HG02943 (cell line): Measurements from ENCODE around the gene ITGAE.
A peak's percentile ranks its signal among the peaks of the same experiment; 100 is the strongest.
"Not testable (repeated sequence)": the region's sequence is repeated elsewhere in the genome, so short reads cannot be mapped to it uniquely, and the experiment has no call there.

Source experiments
- ATAC-seq: cut with Tn5 transposase; IDR thresholded peaks from one replicate; pipeline ENCODE4 v1.9.1; 2021; ENCODE audit warnings: mild to moderate bottlenecking, low read depth, moderate library complexity; ENCODE audit not compliant: unreplicated experiment

The ITGAE gene

GRCh38 chr17:3796822-3797170 lies 4.2 kb downstream of the ITGAE start:
- ATAC-seq, result peak; percentile 23

GRCh38 chr17:3796110-3796821 lies 4.7 kb downstream of the ITGAE start:
- peak; percentile 57 for ATAC-seq

DNA sequence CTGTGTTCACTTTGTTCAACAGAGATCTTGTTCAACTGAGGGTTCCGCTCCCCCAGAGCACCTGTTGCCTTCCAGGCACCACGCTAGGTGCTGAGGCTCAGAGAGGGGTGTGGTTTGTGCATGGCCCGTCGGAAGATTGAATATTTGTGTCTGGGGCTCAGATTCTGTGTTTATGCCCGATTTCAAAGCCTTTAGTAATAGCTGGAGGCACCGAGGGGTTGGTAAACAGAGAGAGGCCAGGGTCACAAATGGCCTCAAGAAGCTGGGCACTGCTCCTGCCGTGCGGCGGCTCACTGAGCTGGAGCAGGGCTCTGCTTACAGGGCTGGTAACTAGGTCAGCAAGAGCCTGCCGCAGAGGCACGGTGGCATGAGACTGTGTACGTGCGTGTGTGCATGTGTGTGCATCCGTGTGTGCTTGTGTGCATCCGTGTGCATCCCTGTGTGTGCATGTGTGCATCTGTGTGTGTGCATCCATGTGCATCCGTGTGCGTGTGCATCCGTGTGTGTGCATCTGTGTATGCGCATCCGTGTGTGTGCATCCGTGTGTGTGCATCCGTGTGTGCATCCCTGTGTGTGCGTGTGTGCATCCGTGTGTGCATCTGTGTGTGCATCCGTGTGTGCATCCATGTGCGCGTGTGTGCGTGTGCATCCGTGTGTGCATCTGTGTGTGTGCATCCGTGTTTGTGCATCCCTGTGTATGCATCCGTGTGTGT lies 5.4 kb downstream of the ITGAE start:
- no peak for ATAC-seq

GRCh38 chr17:3794557-3795389 lies 6.2 kb downstream of the ITGAE start:
- ATAC-seq, result no peak

DNA sequence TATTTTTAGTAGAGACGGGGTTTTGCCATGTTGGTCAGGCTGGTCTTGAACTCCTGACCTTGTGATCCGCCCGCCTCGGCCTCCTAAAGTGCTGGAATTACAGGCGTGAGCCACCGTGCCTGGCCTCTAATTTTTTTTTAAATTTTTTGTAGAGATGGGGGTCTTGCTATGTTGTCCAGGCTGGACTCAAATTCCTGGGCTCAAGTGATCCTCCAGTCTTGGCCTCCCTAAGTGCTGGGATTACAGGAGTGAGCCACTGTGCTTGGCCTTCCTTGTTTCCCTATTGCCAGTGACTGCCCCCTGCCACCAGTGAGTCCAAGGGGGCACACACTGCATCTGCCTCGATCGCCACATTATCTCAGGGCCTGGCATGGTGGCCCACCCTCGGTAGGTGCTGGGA lies 6.8 kb downstream of the ITGAE start:
- not testable (repeated sequence) for ATAC-seq

DNA sequence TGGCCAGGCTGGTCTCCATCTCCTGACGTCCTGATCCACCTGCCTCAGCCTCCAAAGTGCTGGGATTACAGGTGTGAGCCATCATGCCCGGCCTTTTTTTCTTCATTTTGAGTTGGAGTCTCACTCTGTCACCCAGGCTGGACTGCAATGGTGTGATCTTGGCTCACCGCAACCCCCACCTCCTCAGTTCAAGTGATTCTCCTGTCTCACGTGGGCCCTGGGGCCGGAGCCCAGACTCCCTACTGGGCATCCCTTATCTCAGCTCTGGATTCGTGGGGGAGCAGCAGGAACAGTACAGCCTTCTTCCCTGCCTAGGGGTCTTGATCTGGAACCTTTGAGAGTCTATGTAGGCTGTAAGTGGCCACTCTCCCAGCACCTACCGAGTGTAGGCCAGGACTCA lies 7.7 kb downstream of the ITGAE start:
- not testable (repeated sequence) for ATAC-seq

DNA sequence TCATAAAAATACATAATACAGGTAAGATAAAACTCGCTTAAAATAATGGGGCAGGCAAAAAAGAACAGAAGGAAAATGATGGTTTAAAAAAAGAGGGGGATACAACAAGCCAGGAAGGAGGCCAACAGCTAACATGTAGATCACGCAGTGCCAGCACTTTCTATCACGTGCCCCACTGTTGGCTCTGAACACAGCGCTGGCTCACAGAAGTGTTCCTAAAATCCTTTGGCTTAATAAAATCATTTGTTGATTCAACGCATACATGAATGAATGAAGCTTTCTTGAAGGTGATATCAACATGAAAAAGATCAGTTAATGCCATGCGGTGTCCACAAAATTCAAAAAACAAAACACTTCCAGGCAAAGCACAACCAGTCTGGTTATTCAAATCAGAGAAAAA lies 8.5 kb downstream of the ITGAE start:
- ATAC-seq, result no peak

GRCh38 chr17:3788200-3788599 lies 12.8 kb downstream of the ITGAE start:
- no peak for ATAC-seq

- not testable (repeated sequence) for ATAC-seq
These were observed 15.7 kb downstream of the ITGAE start for GRCh38 chr17:3785323-3785722.

GRCh38 chr17:3782751-3783150 lies 18.2 kb downstream of the ITGAE start:
- no peak for ATAC-seq

DNA sequence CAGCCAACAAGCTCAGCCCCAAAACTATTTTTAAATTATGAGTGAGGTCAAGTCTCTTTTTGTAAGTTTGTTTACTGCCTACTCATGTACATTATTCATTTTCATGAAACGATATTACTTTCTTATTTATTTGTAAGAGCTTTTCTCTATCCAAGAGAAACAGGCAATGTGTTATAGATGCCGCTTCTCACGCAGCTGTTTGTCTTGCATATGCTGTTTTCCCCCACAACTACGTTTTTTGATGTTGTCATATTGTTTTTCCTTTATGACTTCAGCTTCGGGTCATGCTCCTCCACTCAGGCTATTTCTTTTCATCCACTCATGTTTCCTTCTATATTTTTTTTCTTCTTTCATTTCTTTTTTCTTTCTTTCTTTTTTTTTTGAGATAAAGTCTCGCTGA lies 20.0 kb downstream of the ITGAE start:
- ATAC-seq, result no peak

GRCh38 chr17:3777366-3778120 lies 23.4 kb downstream of the ITGAE start:
- no peak for ATAC-seq

DNA sequence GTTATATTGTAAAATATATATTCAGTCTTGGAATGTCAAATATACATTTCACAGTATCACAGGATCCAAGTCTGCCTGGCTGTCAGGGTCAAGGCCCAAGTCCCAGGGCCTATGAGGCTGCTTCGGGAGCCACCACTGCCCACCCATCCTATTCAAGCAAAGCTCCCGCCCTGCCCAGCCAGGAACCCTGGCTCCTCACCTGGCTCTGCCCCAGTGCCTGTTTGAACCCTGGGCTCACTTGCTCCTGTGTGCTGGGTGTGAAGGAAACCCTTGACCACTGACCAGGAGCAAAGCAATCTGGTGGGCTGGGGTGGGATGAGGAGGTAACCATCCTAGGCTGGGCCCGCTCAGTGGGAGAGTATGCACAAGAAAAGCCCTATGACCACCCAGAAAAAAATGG lies 27.0 kb downstream of the ITGAE start:
- no peak for ATAC-seq

- no peak for ATAC-seq
These were observed 27.5 kb downstream of the ITGAE start for GRCh38 chr17:3773511-3773910.

DNA sequence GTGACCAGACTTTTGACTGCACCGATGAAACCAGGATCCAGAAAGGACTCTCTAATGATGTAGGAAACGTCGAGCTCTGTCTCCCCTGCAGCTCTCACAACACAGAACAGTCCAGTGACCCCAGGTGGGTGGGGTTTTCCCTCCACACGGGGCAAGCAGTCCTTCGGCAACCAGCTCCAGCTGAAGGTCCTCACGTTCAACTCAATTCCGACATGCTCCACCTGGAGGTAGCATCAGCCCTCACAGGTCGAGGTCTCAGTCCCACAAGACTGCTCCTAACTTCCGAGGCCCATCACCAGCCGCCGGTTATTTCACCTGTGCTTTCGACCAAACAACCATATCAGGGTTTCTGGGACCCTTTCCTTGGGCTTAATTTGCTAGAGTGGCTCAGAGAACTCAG lies 28.2 kb downstream of the ITGAE start:
- ATAC-seq, result no peak

DNA sequence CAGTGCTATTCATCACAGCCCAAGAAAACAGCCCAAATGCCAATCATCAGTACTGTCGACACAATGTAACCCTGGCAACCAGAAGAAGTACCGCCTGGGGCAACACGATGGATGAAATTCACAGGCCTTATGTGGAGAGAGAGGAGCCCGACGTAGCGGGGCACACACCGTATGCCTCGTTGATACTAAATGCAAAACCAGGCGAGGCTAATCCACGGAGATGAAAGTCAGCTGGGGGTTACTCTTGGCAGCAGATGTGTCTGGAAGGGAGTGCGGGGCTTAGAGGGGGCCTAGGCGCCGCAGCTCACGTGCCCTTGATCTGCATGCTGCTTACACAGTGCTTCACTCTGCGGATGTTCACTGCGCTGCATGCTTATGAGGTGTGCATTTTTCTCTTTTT lies 29.8 kb downstream of the ITGAE start:
- ATAC-seq, result no peak

DNA sequence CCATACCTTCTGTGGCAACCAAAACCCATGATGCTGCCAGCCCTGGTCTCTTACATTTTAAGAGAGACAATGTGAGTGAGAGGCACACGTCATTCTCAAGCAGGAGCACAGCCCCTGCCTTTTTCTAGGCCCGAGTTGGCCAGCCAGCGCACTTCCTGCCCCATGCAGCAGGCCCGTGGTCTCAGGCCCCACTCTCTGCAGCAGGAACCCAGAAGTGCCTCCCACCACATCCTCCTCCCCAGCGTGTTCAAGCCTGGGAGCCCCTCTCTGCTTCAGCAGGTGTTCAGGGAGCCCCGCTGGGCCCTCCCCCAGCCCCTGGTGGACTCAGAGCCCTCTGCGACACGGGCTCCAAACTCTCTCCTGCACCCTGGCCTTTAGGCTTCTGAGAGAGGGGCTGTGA lies 30.5 kb downstream of the ITGAE start:
- no peak for ATAC-seq

GRCh38 chr17:3768769-3769168 lies 32.2 kb downstream of the ITGAE start:
- ATAC-seq, result no peak

GRCh38 chr17:3768341-3768740 lies 32.6 kb downstream of the ITGAE start:
- no peak for ATAC-seq

- ATAC-seq, result no peak
These were observed 34.2 kb downstream of the ITGAE start for GRCh38 chr17:3766779-3767178.

- ATAC-seq, result no peak
These were observed 35.0 kb downstream of the ITGAE start for GRCh38 chr17:3765981-3766380.
